GM23248 (cell line): ENCODE data around the gene DDR1. TPM values are rescaled to one million over a fixed set of nuclear protein-coding genes. Genes with fewer than 3 reads are reported as not detected.

Experiments
- DNase-seq: peaks from one replicate; pipeline ENCODE4 v3.0.0-alpha.2; 2015
- H2AFZ ChIP-seq: fragments of 200-600 bp; sonication (generic); 2 replicates; pipeline ENCODE4 v1.6.1; 2016; ENCODE audit warnings: antibody characterized with exemption
- H3F3A ChIP-seq: fragments of 200-600 bp; sonication (generic); 2 replicates; pipeline ENCODE4 v1.6.1; 2016; ENCODE audit warnings: mild to moderate bottlenecking, antibody characterized with exemption, mixed run types; ENCODE audit not compliant: insufficient read depth
- H3K27ac ChIP-seq: fragments of 200-600 bp; sonication (generic); 2 replicates; pipeline ENCODE4 v1.5.1; 2016; ENCODE audit warnings: mild to moderate bottlenecking
- H3K27me3 ChIP-seq: fragments of 200-600 bp; sonication (generic); replicated peaks from 2 replicates; pipeline ENCODE4 v1.6.1; 2016; ENCODE audit warnings: mild to moderate bottlenecking; ENCODE audit not compliant: insufficient read depth
- H3K36me3 ChIP-seq: fragments of 200-600 bp; sonication (generic); 2 replicates; pipeline ENCODE4 v1.6.1; 2016; ENCODE audit warnings: low read depth, mild to moderate bottlenecking
- H3K4me1 ChIP-seq: fragments of 200-600 bp; sonication (generic); 2 replicates; pipeline ENCODE4 v1.6.1; 2016; ENCODE audit warnings: mild to moderate bottlenecking; ENCODE audit not compliant: insufficient read depth
- H3K4me2 ChIP-seq: fragments of 200-600 bp; sonication (generic); one replicate; pipeline ENCODE4 v1.6.1; 2016; ENCODE audit warnings: mild to moderate bottlenecking; ENCODE audit not compliant: unreplicated experiment
- H3K4me3 ChIP-seq: fragments of 200-600 bp; sonication (generic); 2 replicates; pipeline ENCODE4 v1.5.1; 2016; ENCODE audit warnings: mild to moderate bottlenecking
- H3K79me2 ChIP-seq: fragments of 200-600 bp; sonication (generic); 2 replicates; pipeline ENCODE4 v1.6.1; 2016; ENCODE audit warnings: mild to moderate bottlenecking; ENCODE audit not compliant: insufficient read depth
- H3K9ac ChIP-seq: fragments of 200-600 bp; sonication (generic); 2 replicates; pipeline ENCODE4 v1.6.1; 2016; ENCODE audit warnings: mild to moderate bottlenecking
- H3K9me2 ChIP-seq: fragments of 200-600 bp; sonication (generic); 2 replicates; pipeline ENCODE4 v1.6.1; 2016; ENCODE audit warnings: mixed run types, mild to moderate bottlenecking, moderate library complexity; ENCODE audit not compliant: insufficient read depth
- H3K9me3 ChIP-seq: fragments of 200-600 bp; sonication (generic); one replicate; pipeline ENCODE4 v1.6.1; 2017; ENCODE audit warnings: low read depth
- H4K20me1 ChIP-seq: fragments of 200-600 bp; sonication (generic); 2 replicates; pipeline ENCODE4 v1.6.0; 2016; ENCODE audit not compliant: insufficient read depth
- EZH2 ChIP-seq: fragments of 200-600 bp; sonication (generic); IDR thresholded peaks from 2 replicates; pipeline ENCODE4 v1.6.1; 2018; ENCODE audit warnings: antibody characterized with exemption, mild to moderate bottlenecking; ENCODE audit not compliant: insufficient read depth, poor library complexity, severe bottlenecking
- EZH2phosphoT487 ChIP-seq: fragments of 200-600 bp; sonication (generic); IDR thresholded peaks from 2 replicates; pipeline ENCODE4 v1.6.1; 2018; ENCODE audit warnings: antibody characterized with exemption, moderate library complexity, mild to moderate bottlenecking, low read depth; ENCODE audit not compliant: insufficient read depth
- WGBS, 2 experiments: methylation state at CpG; one replicate each; pipeline ENCODE4 v1.1.6; 2015 to 2017; ENCODE audit warnings: low lambda C conversion rate in 2 of 2, low coverage in 1 of 2; ENCODE audit errors: missing lambda C conversion rate in 2 of 2; 5-methylcytosine and 5-hydroxymethylcytosine counted together
- in situ Hi-C: fragments of 300-500 bp; cut with MboI; formaldehyde crosslinking; loops from 2 replicates; pipeline ENCODE4 v1.15.0; 2020
- polyA plus RNA-seq: library from polyadenylated mRNA; unstranded; fragments of >200 nt; fragmentation: Nextera tagmentation; extraction: Ambion mirVana; gene quantifications from 2 replicates; pipeline ENCODE4 v1.2.1, GENCODE V29; 2016
- total RNA-seq: library from RNA; depleted of rRNA; stranded (reverse); fragments of >200 nt; shearing (Covaris generic); gene quantifications from 2 replicates; pipeline ENCODE4 v1.2.3, GENCODE V29; 2014

Gene DDR1
- total and polyA plus RNA-seq, 2 experiments from 2014 or later = 16.9 to 27.0 TPM

DNA sequence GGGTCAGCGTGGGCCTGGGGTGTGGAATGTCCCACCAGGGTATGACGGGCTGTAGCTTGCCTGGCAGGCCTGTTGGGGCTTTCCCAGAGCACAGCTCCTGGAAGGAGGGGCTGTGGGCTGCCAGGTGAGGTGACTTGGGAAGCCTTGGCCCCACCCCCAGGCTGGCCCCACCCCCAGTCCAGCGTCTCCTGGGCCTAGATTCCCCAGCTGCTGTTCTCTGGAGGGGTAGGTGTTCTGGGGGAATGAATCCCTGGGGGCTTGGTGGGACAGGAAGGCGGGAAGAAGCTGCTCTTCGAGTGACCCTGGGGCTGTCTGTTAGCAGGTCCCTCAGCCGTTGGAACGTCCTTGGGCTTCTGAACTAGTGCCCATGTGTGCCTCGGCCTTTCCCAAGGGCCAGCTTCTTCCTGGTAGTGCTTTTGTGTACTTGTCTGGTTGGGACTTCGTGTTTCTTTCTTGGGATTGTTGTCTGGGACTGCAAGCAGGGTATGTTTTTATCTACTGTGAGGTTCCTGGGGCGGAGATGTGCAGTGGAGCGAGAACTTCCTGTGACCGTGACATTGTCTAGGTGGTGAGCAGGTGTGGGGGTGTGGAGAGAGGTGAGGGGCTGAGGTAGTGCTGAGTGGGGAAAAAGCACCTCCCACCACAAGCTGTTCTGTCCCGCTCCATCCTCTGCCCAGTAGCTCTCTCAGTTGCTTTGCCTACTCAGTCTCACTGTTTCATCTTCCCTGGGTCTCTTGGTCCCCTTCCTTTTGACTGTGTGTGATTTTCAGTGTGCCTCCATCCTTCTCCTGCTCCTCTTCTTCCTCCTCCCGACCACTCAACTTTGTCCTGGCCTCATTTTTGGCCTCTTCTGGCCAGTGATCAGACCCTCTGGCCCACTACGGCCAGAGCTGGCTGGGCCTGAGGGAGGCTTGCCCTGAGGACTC, 1.3 kb upstream of the DDR1 start:
- 0 out of 2 replicates have a peak overlapping the region, but pooled peaks have one; percentile 74 for H3K9ac ChIP-seq
- TF ChIP-seq EZH2 = no peak
- no peak for TF ChIP-seq EZH2phosphoT487

GRCh38 chr6:30884521-30885480, 482 bp downstream of the DDR1 start:
- Histone ChIP-seq H4K20me1 (no peaks in the 10 kb centered on the region), H3F3A (peaks cover 31% of the 10 kb centered on the region), H3K27me3 (no peaks in the 10 kb centered on the region), H3K9me3 (no peaks in the 10 kb centered on the region), H2AFZ (peak overlapping the region; percentile 69), H3K9ac (peak overlapping the region; percentile 74), H3K9me2 (no peaks in the 10 kb centered on the region), H3K4me2 (peak overlapping the region; percentile 84), H3K4me3 (peak overlapping the region; percentile 72), H3K79me2 (peaks cover 25% of the 10 kb centered on the region), H3K36me3 (no peaks in the 10 kb centered on the region), H3K4me1 (peaks cover 35% of the 10 kb centered on the region), H3K27ac (peak overlapping the region; percentile 89)
- TF ChIP-seq EZH2phosphoT487 (no peak), EZH2 (no peak)
- in situ Hi-C loops = no loop called here
- peak; percentile 75 for DNase-seq
- 2 to 3% methylated on average over 27 to 49 of the region's 59 CpGs for WGBS, 2 experiments

More for the DNA sequence above, 1.3 kb upstream of the DDR1 start:
- in situ Hi-C loops = no loop called here
- Histone ChIP-seq H3K9me3 (no peaks in the 10 kb centered on the region), H3K9me2 (no peaks in the 10 kb centered on the region), H3K36me3 (no peaks in the 10 kb centered on the region), H3K4me1 (peaks cover 25% of the 10 kb centered on the region), H3K27me3 (no peaks in the 10 kb centered on the region), H3F3A (peaks cover 27% of the 10 kb centered on the region), H3K4me3 (no peak overlapping the region), H3K27ac (no peak overlapping the region), H3K4me2 (no peak overlapping the region), H2AFZ (no peak overlapping the region), H4K20me1 (no peaks in the 10 kb centered on the region), H3K79me2 (peaks cover 25% of the 10 kb centered on the region)
- no peak for DNase-seq
- WGBS, 2 experiments = 76 to 77% methylated on average over 13 to 15 of the region's 15 CpGs

DNA sequence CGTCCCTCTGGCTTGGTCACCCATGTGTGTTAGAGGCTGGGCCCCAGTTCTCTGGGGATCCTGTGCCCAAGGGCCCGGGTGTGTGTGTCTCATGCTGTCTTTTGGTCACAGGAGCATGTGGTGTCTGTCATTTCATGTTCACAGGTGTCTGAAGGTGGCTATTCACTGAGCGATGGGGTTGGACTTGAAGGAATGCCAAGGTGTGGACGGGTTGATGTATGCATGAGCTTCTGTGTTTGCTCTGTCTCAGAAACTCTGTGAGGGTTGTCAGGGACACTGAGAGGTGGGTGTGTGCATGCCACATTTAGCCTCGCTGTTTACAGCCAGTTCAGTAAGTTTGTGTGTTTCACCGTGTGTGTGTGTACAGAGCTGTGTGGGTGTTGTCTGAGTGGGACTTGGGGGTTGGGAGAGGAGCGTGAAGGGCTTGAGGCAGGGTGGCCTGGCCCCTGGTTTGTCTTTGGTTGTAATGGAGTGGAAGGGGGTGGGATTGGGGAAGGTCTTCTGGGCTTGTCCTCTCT, 1.2 kb downstream of the DDR1 start:
- Histone ChIP-seq H3F3A (peaks cover 31% of the 10 kb centered on the region), H3K9me3 (no peaks in the 10 kb centered on the region), H2AFZ (peak overlapping the region; percentile 21), H3K27me3 (no peaks in the 10 kb centered on the region), H3K36me3 (no peaks in the 10 kb centered on the region), H3K9ac (peak overlapping the region; percentile 74), H3K4me1 (peaks cover 35% of the 10 kb centered on the region), H3K27ac (peak overlapping the region; percentile 89), H3K79me2 (peaks cover 29% of the 10 kb centered on the region), H3K9me2 (no peaks in the 10 kb centered on the region), H4K20me1 (no peaks in the 10 kb centered on the region), H3K4me2 (peak overlapping the region; percentile 84), H3K4me3 (peak overlapping the region; percentile 72)
- TF ChIP-seq EZH2phosphoT487 (no peak), EZH2 (no peak)
- in situ Hi-C loops = no loop called here
- peak; percentile 60 for DNase-seq
- WGBS, 2 experiments = 4 to 5% methylated on average over 7 of the region's 7 CpGs
